Progenitor cell of endocrine pancreas (in vitro differentiated cells): ENCODE measurements around the gene STRADB. TPM values are rescaled to one million over a fixed set of nuclear protein-coding genes. Genes with fewer than 3 reads are reported as not detected.

ENCODE experiments used
- DNase-seq: peaks from one replicate; pipeline ENCODE4 v3.0.0; 2021; ENCODE audit warnings: low spot score; ENCODE audit not compliant: unreplicated experiment
- H3K27ac Mint-ChIP-seq: 2 replicates; pipeline ENCODE4 v1.8.0; 2021; ENCODE audit warnings: mild to moderate bottlenecking, moderate library complexity, mixed read lengths
- H3K27me3 Mint-ChIP-seq: 2 replicates; pipeline ENCODE4 v1.8.0; 2021; ENCODE audit warnings: mixed read lengths
- H3K36me3 Mint-ChIP-seq: 2 replicates; pipeline ENCODE4 v1.8.0; 2022; ENCODE audit warnings: mixed read lengths; ENCODE audit not compliant: insufficient read depth
- H3K4me1 Mint-ChIP-seq: 2 replicates; pipeline ENCODE4 v1.8.0; 2021; ENCODE audit warnings: low read depth, mixed read lengths
- H3K4me3 Mint-ChIP-seq: 2 replicates; pipeline ENCODE4 v1.8.0; 2021; ENCODE audit warnings: low read depth, mild to moderate bottlenecking, moderate library complexity, mixed read lengths
- H3K9me3 Mint-ChIP-seq: 2 replicates; pipeline ENCODE4 v1.8.0; 2021; ENCODE audit warnings: low read depth, mixed read lengths
- CTCF ChIP-seq: fragments of 200-600 bp; sonication (generic); IDR thresholded peaks from one replicate; pipeline ENCODE4 v1.5.0; 2021; ENCODE audit warnings: antibody characterized with exemption, mild to moderate bottlenecking; ENCODE audit not compliant: unreplicated experiment
- total RNA-seq: library from RNA; stranded (reverse); gene quantifications from 2 replicates; pipeline ENCODE4 v1.2.1, GENCODE V29; 2021

Gene STRADB
- total RNA-seq, 1 donor from 2014 or later, result 48.2 TPM

GRCh38 chr2:201441409-201441808 lies 10.1 kb upstream of the STRADB start:
- no peak for TF ChIP-seq CTCF
- H3K4me1 Mint-ChIP-seq, result peaks cover 46% of the 10 kb centered on the region

GRCh38 chr2:201444746-201445465 lies 6.6 kb upstream of the STRADB start:
- Mint-ChIP-seq H3K9me3 (no peaks in the 10 kb centered on the region), H3K4me1 (peaks cover 40% of the 10 kb centered on the region), H3K27me3 (no peaks in the 10 kb centered on the region), H3K36me3 (peaks cover 1% of the 10 kb centered on the region), H3K27ac (peak overlapping the region; percentile 75), H3K4me3 (no peak overlapping the region)
- no peak for TF ChIP-seq CTCF
- DNase-seq, result no peak

More at GRCh38 chr2:201441409-201441808, 10.1 kb upstream of the STRADB start:
- Mint-ChIP-seq H3K27me3 (no peaks in the 10 kb centered on the region), H3K36me3 (no peaks in the 10 kb centered on the region), H3K27ac (no peak overlapping the region), H3K4me3 (no peak overlapping the region), H3K9me3 (no peaks in the 10 kb centered on the region)
- DNase-seq, result no peak

GRCh38 chr2:201447086-201447485 lies 4.5 kb upstream of the STRADB start:
- peaks cover 37% of the 10 kb centered on the region for H3K4me1 Mint-ChIP-seq
- no peak for DNase-seq
- TF ChIP-seq CTCF, result no peak
- peaks cover 1% of the 10 kb centered on the region for H3K36me3 Mint-ChIP-seq
- no peaks in the 10 kb centered on the region for H3K9me3 Mint-ChIP-seq
- H3K27ac Mint-ChIP-seq, result no peak overlapping the region
- H3K27me3 Mint-ChIP-seq, result no peaks in the 10 kb centered on the region
- H3K4me3 Mint-ChIP-seq, result no peak overlapping the region

GRCh38 chr2:201448061-201448460 lies 3.5 kb upstream of the STRADB start:
- Mint-ChIP-seq H3K4me1 (peaks cover 42% of the 10 kb centered on the region), H3K27me3 (no peaks in the 10 kb centered on the region), H3K27ac (no peak overlapping the region), H3K9me3 (no peaks in the 10 kb centered on the region), H3K36me3 (peaks cover 1% of the 10 kb centered on the region), H3K4me3 (no peak overlapping the region)
- no peak for DNase-seq
- no peak for TF ChIP-seq CTCF

- no peak for TF ChIP-seq CTCF
- H3K4me3 Mint-ChIP-seq, result no peak overlapping the region
Measured at GRCh38 chr2:201448701-201449100, 2.8 kb upstream of the STRADB start.

More at GRCh38 chr2:201448701-201449100, 2.8 kb upstream of the STRADB start:
- peaks cover 48% of the 10 kb centered on the region for H3K4me1 Mint-ChIP-seq
- peak overlapping the region; percentile 2 for H3K27ac Mint-ChIP-seq
- DNase-seq, result no peak
- no peaks in the 10 kb centered on the region for H3K9me3 Mint-ChIP-seq
- H3K27me3 Mint-ChIP-seq, result no peaks in the 10 kb centered on the region
- peaks cover 1% of the 10 kb centered on the region for H3K36me3 Mint-ChIP-seq
